Natural killer cell (primary cell): Measurements from ENCODE around the gene CPLX1. TPM values are rescaled to one million over a fixed set of nuclear protein-coding genes. Genes with fewer than 3 reads are reported as not detected.

Source experiments
- ATAC-seq, 3 donors: fragments of 150-1000 bp in 2 of 3; fragments of 200-7000 bp in 1 of 3; cut with Tn5 transposase; 1 replicate in 1 of 3; 2 replicates in 2 of 3; pipeline ENCODE4 v1.10.0; 2021; ENCODE audit warnings: mild to moderate bottlenecking in 2 of 3, moderate library complexity in 2 of 3
- DNase-seq, 2 donors: peaks; one replicate each; pipeline versions ENCODE4 v3.0.0 to v3.0.0-alpha.2; 2013 to 2021; ENCODE audit warnings: mixed read lengths in 1 of 2
- H3K27ac ChIP-seq: one replicate; pipeline ENCODE4 v1.5.1; 2013; ENCODE audit warnings: mild to moderate bottlenecking, low read length
- H3K27me3 ChIP-seq: one replicate; pipeline ENCODE4 v1.6.1; 2013; ENCODE audit warnings: low read length; ENCODE audit not compliant: control insufficient read depth, insufficient read depth
- H3K36me3 ChIP-seq: one replicate; pipeline ENCODE4 v1.6.1; 2013; ENCODE audit warnings: low read length; ENCODE audit not compliant: control insufficient read depth, insufficient read depth
- H3K4me1 ChIP-seq: one replicate; pipeline ENCODE4 v1.6.1; 2013; ENCODE audit warnings: low read length; ENCODE audit not compliant: control insufficient read depth, insufficient read depth
- H3K4me3 ChIP-seq: one replicate; pipeline ENCODE4 v1.5.1; 2013; ENCODE audit warnings: low read length
- H3K9me3 ChIP-seq: one replicate; pipeline ENCODE4 v1.6.1; 2013; ENCODE audit warnings: low read length; ENCODE audit not compliant: control insufficient read depth, insufficient read depth
- H3K27ac Mint-ChIP-seq, 2 donors: one replicate each; pipeline ENCODE4 v1.8.0; 2022; ENCODE audit warnings: mild to moderate bottlenecking in 2 of 2, mixed read lengths in 2 of 2, moderate library complexity in 1 of 2
- H3K27me3 Mint-ChIP-seq, 2 donors: one replicate each; pipeline ENCODE4 v1.8.0; 2022; ENCODE audit warnings: low read depth in 2 of 2, mixed read lengths in 2 of 2
- H3K36me3 Mint-ChIP-seq: one replicate; pipeline ENCODE4 v1.8.0; 2022; ENCODE audit warnings: mixed read lengths
- H3K4me1 Mint-ChIP-seq, 2 donors: one replicate each; pipeline ENCODE4 v1.8.0; 2022; ENCODE audit warnings: mixed read lengths in 2 of 2
- H3K4me3 Mint-ChIP-seq: one replicate; pipeline ENCODE4 v1.8.0; 2022; ENCODE audit warnings: mild to moderate bottlenecking, moderate library complexity, mixed read lengths
- H3K9me3 Mint-ChIP-seq, 2 donors: one replicate each; pipeline ENCODE4 v1.8.0; 2022; ENCODE audit warnings: mixed read lengths in 2 of 2
- WGBS: methylation state at CpG from one replicate; pipeline ENCODE4 v1.1.7; 2013; ENCODE audit warnings: missing lambda C conversion rate; ENCODE audit not compliant: insufficient coverage; 5-methylcytosine and 5-hydroxymethylcytosine counted together
- intact Hi-C: fragments of 100-400 bp; cut with micrococcal nuclease; formaldehyde crosslinking; loops from one replicate; pipeline ENCODE4 v1.14.2; 2022
- total RNA-seq, 4 donors: library from RNA; stranded (reverse); fragments of 120-200 nt in 1 of 4; gene quantifications; one replicate each; pipeline versions ENCODE4 v1.2.3 to v1.2.4, GENCODE V29; 2013 to 2022
- TF ChIP-seq, protein P1 (sequence below): fragments of 200-600 bp; IDR thresholded peaks from one replicate; pipeline ENCODE4 v1.8.0; 2022; ENCODE audit warnings: antibody characterized with exemption

The CPLX1 gene
- total RNA-seq, 3 donors from 2014 or later (not counting 1 experiment from before 2014, with no cell fraction given) = not detected

DNA sequence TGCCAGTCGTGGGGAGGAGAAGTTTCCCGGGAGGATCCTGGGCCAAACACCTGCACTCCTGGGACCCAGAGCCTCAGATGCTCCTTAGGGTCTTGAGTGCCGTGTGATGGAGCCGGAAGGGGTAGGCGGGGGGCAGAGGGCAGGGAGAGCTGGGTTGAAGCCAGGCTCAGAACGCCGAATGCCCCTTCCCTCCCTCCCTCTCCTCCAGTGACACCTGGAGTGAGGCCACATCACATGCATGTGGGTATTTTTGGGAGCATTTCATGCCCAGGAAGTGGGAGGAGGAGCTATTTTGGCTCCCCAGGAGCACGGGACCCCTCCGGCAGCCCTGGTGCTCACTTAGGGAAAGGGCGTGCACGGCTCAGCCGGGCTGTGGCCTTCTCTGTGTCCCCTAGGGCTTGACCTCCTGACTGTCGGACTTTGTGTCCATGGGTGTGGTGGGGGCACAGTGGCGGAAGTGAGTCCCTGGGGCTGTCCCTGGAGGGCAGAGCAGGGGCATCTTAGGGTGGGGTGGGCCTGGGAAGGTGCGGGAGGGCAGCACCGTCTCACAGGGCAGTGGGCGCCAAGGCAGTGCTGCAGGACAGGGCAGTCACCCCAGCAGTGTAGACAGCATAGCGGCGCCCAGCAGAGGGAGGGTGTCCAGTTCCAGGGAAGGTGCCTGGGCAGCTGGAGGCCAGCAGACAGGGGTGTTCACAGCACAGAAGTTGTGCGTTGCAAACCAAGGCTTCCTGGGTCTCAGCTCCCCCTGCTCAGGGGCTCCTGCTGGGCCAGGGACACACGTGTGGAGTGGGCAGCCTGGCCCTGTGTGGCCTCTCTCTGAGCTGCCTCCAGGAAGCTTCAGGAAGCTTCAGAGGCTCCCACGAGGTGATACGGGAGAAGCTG, 4.9 kb upstream of the CPLX1 start:
- peaks cover 17 to 19% of the 10 kb centered on the region in 2 donors for H3K4me1 Mint-ChIP-seq
- DNase-seq (no peak), ATAC-seq (no peak)
- peaks cover 0 to 2% of the 10 kb centered on the region in 2 donors for H3K9me3 Mint-ChIP-seq
- Histone ChIP-seq H3K36me3 (no peaks in the 10 kb centered on the region), H3K4me1 (peaks cover 38% of the 10 kb centered on the region), H3K9me3 (peaks cover 14% of the 10 kb centered on the region), H3K27me3 (peaks cover 14% of the 10 kb centered on the region), H3K27ac (no peak overlapping the region), H3K4me3 (no peak overlapping the region)
- TF ChIP-seq, protein P1, sequence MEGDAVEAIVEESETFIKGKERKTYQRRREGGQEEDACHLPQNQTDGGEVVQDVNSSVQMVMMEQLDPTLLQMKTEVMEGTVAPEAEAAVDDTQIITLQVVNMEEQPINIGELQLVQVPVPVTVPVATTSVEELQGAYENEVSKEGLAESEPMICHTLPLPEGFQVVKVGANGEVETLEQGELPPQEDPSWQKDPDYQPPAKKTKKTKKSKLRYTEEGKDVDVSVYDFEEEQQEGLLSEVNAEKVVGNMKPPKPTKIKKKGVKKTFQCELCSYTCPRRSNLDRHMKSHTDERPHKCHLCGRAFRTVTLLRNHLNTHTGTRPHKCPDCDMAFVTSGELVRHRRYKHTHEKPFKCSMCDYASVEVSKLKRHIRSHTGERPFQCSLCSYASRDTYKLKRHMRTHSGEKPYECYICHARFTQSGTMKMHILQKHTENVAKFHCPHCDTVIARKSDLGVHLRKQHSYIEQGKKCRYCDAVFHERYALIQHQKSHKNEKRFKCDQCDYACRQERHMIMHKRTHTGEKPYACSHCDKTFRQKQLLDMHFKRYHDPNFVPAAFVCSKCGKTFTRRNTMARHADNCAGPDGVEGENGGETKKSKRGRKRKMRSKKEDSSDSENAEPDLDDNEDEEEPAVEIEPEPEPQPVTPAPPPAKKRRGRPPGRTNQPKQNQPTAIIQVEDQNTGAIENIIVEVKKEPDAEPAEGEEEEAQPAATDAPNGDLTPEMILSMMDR = no peak
- H3K36me3 Mint-ChIP-seq = no peaks in the 10 kb centered on the region
- H3K27ac Mint-ChIP-seq = no peak overlapping the region
- peaks cover 8 to 19% of the 10 kb centered on the region in 2 donors for H3K27me3 Mint-ChIP-seq
- WGBS = 83% methylated on average over 21 of the region's 23 CpGs
- no peak overlapping the region for H3K4me3 Mint-ChIP-seq
- intact Hi-C loops = no loop called here

DNA sequence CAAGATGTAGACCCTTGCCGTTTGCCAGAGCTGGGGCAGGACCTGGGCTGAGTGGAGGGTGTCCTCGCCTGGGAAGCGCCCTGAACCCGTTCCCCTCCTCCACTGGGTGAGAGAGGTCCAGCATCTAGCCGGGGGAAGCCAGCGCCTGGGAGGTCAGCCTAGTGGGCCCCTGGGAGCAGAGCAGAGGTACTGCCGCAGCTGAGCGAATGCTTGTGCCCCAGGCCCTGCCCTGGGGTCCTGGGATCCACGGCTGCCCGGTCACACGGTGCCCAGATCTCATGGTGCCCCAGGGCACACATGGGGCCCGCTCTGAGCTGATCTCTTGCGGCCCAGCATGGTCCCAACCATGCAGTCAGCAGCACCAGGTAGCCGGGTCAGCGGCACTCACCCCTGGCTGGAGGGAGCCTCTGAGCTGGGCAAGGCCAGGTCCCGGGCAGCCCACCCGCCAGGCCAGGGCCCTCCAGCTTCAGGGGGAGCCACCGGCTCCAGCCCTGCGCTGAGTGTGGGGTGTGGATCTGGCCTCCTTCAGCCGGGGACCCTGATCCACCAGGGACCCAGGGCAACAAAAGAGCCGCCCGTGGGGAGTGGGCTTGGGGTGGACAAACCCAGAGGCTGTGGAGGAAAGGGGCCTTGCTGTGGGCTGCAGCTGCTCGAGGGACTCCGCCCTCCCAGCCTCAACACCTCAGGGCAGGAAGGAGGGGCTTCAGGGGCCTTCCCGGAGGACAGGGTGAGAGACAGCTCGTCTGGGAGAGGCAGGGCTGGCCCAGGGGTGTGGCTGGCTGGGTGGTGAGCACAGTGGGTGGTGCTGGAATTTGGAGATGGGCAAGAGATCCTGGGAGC, 4.1 kb upstream of the CPLX1 start:
- TF ChIP-seq, protein P1 = no peak
- Histone ChIP-seq H3K27me3 (peaks cover 16% of the 10 kb centered on the region), H3K9me3 (peaks cover 14% of the 10 kb centered on the region), H3K36me3 (no peaks in the 10 kb centered on the region), H3K4me3 (no peak overlapping the region), H3K4me1 (peaks cover 34% of the 10 kb centered on the region), H3K27ac (no peak overlapping the region)
- DNase-seq (no peak), ATAC-seq (no peak)
- no peak overlapping the region for H3K27ac Mint-ChIP-seq
- H3K4me3 Mint-ChIP-seq = no peak overlapping the region
- no peaks in the 10 kb centered on the region for H3K36me3 Mint-ChIP-seq
- intact Hi-C loops = no loop called here
- whole genome bisulfite sequencing = 72% methylated on average over 26 of the region's 26 CpGs
- peaks cover 8 to 19% of the 10 kb centered on the region in 2 donors for H3K27me3 Mint-ChIP-seq
- peaks cover 0 to 2% of the 10 kb centered on the region in 2 donors for H3K9me3 Mint-ChIP-seq
- peaks cover 17 to 23% of the 10 kb centered on the region in 2 donors for H3K4me1 Mint-ChIP-seq

DNA sequence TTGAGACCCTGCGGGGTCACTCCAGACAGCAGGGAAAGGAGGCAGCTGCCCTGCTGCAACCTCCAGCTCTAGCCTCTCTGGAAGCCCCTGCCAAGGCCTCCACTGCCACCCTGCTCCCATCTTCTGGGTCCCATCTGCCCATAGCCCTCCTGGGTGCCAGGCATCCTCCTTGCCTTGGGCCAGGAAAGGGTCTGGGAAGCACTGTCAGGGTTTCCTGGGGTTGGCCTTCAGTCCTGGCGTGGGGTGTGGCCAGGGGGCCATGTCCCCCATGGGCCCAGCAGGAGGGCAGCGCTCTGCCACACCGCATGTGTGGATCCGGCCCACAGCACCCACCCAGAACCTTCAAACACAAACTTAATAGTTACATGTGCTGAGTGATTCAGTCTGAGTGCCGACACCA, 3.4 kb upstream of the CPLX1 start:
- H3K4me3 Mint-ChIP-seq = no peak overlapping the region
- TF ChIP-seq, protein P1 = no peak
- H3K9me3 Mint-ChIP-seq = peaks cover 0 to 2% of the 10 kb centered on the region in 2 donors
- Histone ChIP-seq H3K9me3 (peaks cover 14% of the 10 kb centered on the region), H3K4me1 (peaks cover 30% of the 10 kb centered on the region), H3K27me3 (peaks cover 23% of the 10 kb centered on the region), H3K36me3 (no peaks in the 10 kb centered on the region), H3K4me3 (no peak overlapping the region), H3K27ac (no peak overlapping the region)
- peaks cover 8 to 19% of the 10 kb centered on the region in 2 donors for H3K27me3 Mint-ChIP-seq
- no peak for DNase-seq
- intact Hi-C loops = no loop called here
- no peak for ATAC-seq
- H3K4me1 Mint-ChIP-seq = peaks cover 14 to 20% of the 10 kb centered on the region in 2 donors
- no peak overlapping the region for H3K27ac Mint-ChIP-seq
- WGBS = 92% methylated on average over 6 of the region's 6 CpGs
- no peaks in the 10 kb centered on the region for H3K36me3 Mint-ChIP-seq
